Measurements from ENCODE around the gene RNF222.

GRCh38 chr17:8436169-8436843 is 38.7 kb upstream of the RNF222 start:
- TF ChIP-seq CTCF (conservative IDR thresholded peaks at IDR 0.05; ENCODE audit: low read depth in 2 of 2): no peak
- no peak for TF ChIP-seq NANOG (IDR thresholded peaks at IDR 0.05; ENCODE audit: borderline replicate concordance)
- TF ChIP-seq EZH2 (IDR thresholded peaks at IDR 0.05; ENCODE audit: low read depth, unreplicated experiment): no peak
- no peak for TF ChIP-seq EZH2phosphoT487 (IDR thresholded peaks at IDR 0.05; ENCODE audit: unreplicated experiment)
- TF ChIP-seq REST (IDR thresholded peaks at IDR 0.05; ENCODE audit: unreplicated experiment): no peak
- TF ChIP-seq POLR2AphosphoS5 (IDR thresholded peaks at IDR 0.05; ENCODE audit: low read depth): no peak

Data from GM23338 (cell line).